H1 (cell line): ENCODE data around the gene TMEM106C. TPM values are rescaled to one million over a fixed set of nuclear protein-coding genes. Genes with fewer than 3 reads are reported as not detected.

Experiments
- polyA plus RNA-seq, 7 experiments: library from polyadenylated mRNA; depleted of rRNA in 3 of 7; stranded (reverse) in 5 of 7; unstranded in 2 of 7; fragments of >200 nt in 5 of 7; fragments of 200-250 nt in 2 of 7; gene quantifications; 1 replicate in 5 of 7; 2 replicates in 1 of 7; 4 replicates in 1 of 7; pipeline versions ENCODE4 v1.2.1 to v1.2.3, GENCODE V29; 2011 to 2013; ENCODE audit warnings: missing spikeins in 2 of 7, mixed read lengths in 2 of 7
- total RNA-seq: library from RNA; stranded (reverse); fragmentation: NEBNext Ultra II Directional; extraction: Animal tissue kit (Norgen Biotek cat#: 25700); gene quantifications from 2 replicates; pipeline ENCODE4 v1.2.1, GENCODE V29; 2021

The TMEM106C gene
- total and polyA plus RNA-seq, 2 of the 8 experiments (the other 6 are each of a cell fraction or from before 2014, with no cell fraction given), result 36.6 to 45.3 TPM

Other genes starting within 250 kb of the TMEM106C start
- not detected in 2 replicates for gene ENDOU, start 238.1 kb upstream of the TMEM106C start, total RNA-seq
- gene ENDOU, start 238.1 kb upstream of the TMEM106C start, polyA plus RNA-seq (2011; rRNA removed), result not detected in 2 replicates
- gene RAPGEF3, start 204.7 kb upstream of the TMEM106C start, total RNA-seq, result 6.7 and 9.4 TPM in 2 replicates
- gene RAPGEF3, start 204.7 kb upstream of the TMEM106C start, polyA plus RNA-seq (2011; rRNA removed), result 5.0 and 5.2 TPM in 2 replicates
- gene SLC48A1, start 190.4 kb upstream of the TMEM106C start, total RNA-seq, result 14.0 and 14.1 TPM in 2 replicates
- 9.5 and 12.1 TPM in 2 replicates for gene SLC48A1, start 190.4 kb upstream of the TMEM106C start, polyA plus RNA-seq (2011; rRNA removed)
- 82.0 and 84.9 TPM in 2 replicates for gene HDAC7, start 143.7 kb upstream of the TMEM106C start, total RNA-seq
- 25.5 and 52.0 TPM in 2 replicates for gene HDAC7, start 143.7 kb upstream of the TMEM106C start, polyA plus RNA-seq (2011; rRNA removed)
- gene VDR, start 58.6 kb upstream of the TMEM106C start, total RNA-seq, result 0.34 and 0.65 TPM in 2 replicates
- gene VDR, start 58.6 kb upstream of the TMEM106C start, polyA plus RNA-seq (2011; rRNA removed), result 0.44 and 0.58 TPM in 2 replicates
- 11.7 and 14.6 TPM in 2 replicates for gene COL2A1, start 40.9 kb downstream of the TMEM106C start, total RNA-seq
- gene COL2A1, start 40.9 kb downstream of the TMEM106C start, polyA plus RNA-seq (2011; rRNA removed), result 4.2 and 8.8 TPM in 2 replicates
- gene SENP1, start 142.5 kb downstream of the TMEM106C start, total RNA-seq, result 29.8 and 31.5 TPM in 2 replicates
- 9.5 and 14.2 TPM in 2 replicates for gene SENP1, start 142.5 kb downstream of the TMEM106C start, polyA plus RNA-seq (2011; rRNA removed)
- 106 and 109 TPM in 2 replicates for gene PFKM, start 155.8 kb downstream of the TMEM106C start, total RNA-seq
- 62.6 and 73.7 TPM in 2 replicates for gene PFKM, start 155.8 kb downstream of the TMEM106C start, polyA plus RNA-seq (2011; rRNA removed)
- gene ASB8, start 193.9 kb downstream of the TMEM106C start, total RNA-seq, result 8.1 and 8.3 TPM in 2 replicates
- gene ASB8, start 193.9 kb downstream of the TMEM106C start, polyA plus RNA-seq (2011; rRNA removed), result 3.8 and 4.2 TPM in 2 replicates
- gene CCDC184, start 220.0 kb downstream of the TMEM106C start, total RNA-seq, result 2.2 and 2.5 TPM in 2 replicates
- gene CCDC184, start 220.0 kb downstream of the TMEM106C start, polyA plus RNA-seq (2011; rRNA removed), result 3.0 and 3.1 TPM in 2 replicates
- not detected in 2 replicates for gene OR10AD1, start 239.7 kb downstream of the TMEM106C start, total RNA-seq
- not detected in 2 replicates for gene OR10AD1, start 239.7 kb downstream of the TMEM106C start, polyA plus RNA-seq (2011; rRNA removed)